Measurements from ENCODE around the gene UBE2Q1. TPM values are rescaled to one million over a fixed set of nuclear protein-coding genes. Genes with fewer than 3 reads are reported as not detected.

Gene UBE2Q1
- total and polyA plus RNA-seq, 5 experiments from 2014 or later = 10.5 to 114 (median 13.3) TPM

DNA sequence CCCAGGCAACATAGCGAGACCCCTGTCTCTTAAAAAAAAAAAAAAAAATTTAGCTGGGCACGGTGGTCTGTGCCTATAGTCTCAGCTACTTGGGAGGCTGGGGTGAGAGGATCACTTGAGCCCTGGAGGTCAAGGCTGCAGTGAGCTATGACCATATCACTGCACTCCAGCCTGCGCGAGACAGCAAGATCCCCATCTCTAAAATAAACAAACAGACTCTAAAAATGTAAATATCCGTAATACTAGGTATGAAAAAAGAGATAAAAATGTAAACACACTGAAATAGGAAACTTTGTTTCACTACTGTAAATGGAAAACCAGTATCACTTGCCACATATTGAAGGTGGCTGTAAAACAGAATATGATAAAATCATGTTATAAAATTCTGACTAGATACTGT is 32.3 kb upstream of the UBE2Q1 start:
- H3K4me1 Mint-ChIP-seq = peaks cover 0 to 9% (median 7%) of the 10 kb centered on the region in 4 donors
- ATAC-seq (no peak), DNase-seq (no peak)
- H3K27me3 Mint-ChIP-seq = no peaks in the 10 kb centered on the region
- peaks cover 5 to 95% (median 33%) of the 10 kb centered on the region in 3 donors for H3K36me3 Mint-ChIP-seq
- H3K4me3 Mint-ChIP-seq = no peak overlapping the region
- POLR2A ChIA-PET = no interaction called here
- peak overlapping the region in 1 of 10 donors; percentile 13 for H3K27ac Mint-ChIP-seq
- H3K9me3 Mint-ChIP-seq = no peaks in the 10 kb centered on the region

DNA sequence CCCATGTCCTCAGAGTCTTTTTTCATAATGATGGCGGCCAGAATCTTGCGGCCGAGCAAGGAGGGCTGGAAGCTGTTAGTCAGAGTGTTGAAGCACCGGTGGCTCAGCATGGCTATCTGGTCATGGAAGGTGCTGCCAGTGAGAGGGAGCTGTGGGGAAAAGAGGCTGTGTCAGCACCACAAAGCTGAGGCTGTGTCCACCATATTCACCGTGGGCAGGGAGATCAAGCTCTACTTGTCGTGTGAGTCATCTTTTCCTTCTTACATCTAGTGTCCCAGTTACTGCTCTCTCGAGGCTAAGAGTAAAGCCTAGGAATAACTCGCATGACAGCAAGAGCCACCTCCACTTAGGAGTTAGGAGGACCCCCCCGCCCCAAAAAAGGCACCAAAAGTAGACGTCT is 31.3 kb upstream of the UBE2Q1 start:
- DNase-seq = no peak
- no peaks in the 10 kb centered on the region for H3K9me3 Mint-ChIP-seq
- no peak for ATAC-seq
- H3K4me3 Mint-ChIP-seq = no peak overlapping the region
- H3K27me3 Mint-ChIP-seq = no peaks in the 10 kb centered on the region
- peak overlapping the region in 3 of 10 donors; percentile 40 to 47 (median 43) for H3K27ac Mint-ChIP-seq
- POLR2A ChIA-PET = interaction anchor here (0.6 to 0.8 kb wide), 2 partner anchors 25 to 175 kb away, joined by 3 to 5 read pairs; no protein-coding TSS in a partner anchor
- H3K36me3 Mint-ChIP-seq = peaks cover 12 to 99% (median 32%) of the 10 kb centered on the region in 3 donors
- peaks cover 0 to 12% (median 7%) of the 10 kb centered on the region in 4 donors for H3K4me1 Mint-ChIP-seq

DNA sequence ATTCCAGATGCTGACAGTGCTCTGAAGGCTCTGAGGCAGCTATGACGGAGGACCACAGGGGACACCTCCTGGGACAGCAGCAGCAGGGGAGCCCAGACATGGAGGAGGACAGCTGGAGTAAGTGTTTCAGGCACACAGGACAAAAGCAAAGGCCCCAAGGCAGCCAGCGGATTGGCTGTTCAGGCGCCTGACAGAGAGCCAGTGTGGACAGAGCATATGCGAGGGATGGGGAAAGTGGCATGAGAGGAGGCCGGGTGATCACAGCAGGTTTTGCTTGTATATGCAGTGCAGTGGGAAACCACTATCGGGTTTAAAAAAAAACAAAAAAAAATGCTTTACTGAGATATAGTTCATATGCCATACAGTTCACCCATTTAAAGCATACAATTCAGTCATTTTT is 28.2 kb upstream of the UBE2Q1 start:
- Mint-ChIP-seq H3K9me3 (no peaks in the 10 kb centered on the region), H3K27me3 (no peaks in the 10 kb centered on the region), H3K4me3 (no peak overlapping the region), H3K27ac (peak overlapping the region in 3 of 10 donors; percentile 14 to 43 (median 26)), H3K4me1 (peaks cover 0 to 5% (median 2%) of the 10 kb centered on the region in 4 donors), H3K36me3 (peaks cover 12 to 99% (median 30%) of the 10 kb centered on the region in 3 donors)
- peak in 1 of 10 donors; percentile 43 for DNase-seq
- ATAC-seq = no peak
- POLR2A ChIA-PET = no interaction called here

DNA sequence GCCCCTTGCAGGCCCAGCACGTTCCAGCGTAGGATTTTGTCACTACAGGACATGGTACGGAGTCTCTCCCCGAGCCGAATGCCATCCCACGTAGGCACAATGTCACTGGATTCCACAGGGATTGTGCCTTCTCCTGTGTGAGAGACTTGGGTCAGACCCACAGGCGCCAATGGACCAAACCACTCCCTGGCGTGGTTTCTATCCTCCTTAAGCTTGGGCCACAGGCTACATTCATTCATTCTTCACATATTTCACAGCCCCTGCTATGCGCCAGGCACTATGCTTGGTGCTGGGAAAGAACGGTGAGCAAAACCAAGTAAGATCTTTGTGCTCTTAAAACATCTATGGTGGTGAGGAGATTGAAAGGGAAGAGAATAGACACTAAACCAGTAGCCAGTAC is 27.8 kb upstream of the UBE2Q1 start:
- POLR2A ChIA-PET = no interaction called here
- peaks cover 0 to 4% (median 2%) of the 10 kb centered on the region in 4 donors for H3K4me1 Mint-ChIP-seq
- no peaks in the 10 kb centered on the region for H3K9me3 Mint-ChIP-seq
- H3K4me3 Mint-ChIP-seq = no peak overlapping the region
- peak overlapping the region in 3 of 10 donors; percentile 14 to 37 (median 26) for H3K27ac Mint-ChIP-seq
- ATAC-seq = no peak
- no peaks in the 10 kb centered on the region for H3K27me3 Mint-ChIP-seq
- peaks cover 12 to 100% (median 30%) of the 10 kb centered on the region in 3 donors for H3K36me3 Mint-ChIP-seq
- no peak for DNase-seq

DNA sequence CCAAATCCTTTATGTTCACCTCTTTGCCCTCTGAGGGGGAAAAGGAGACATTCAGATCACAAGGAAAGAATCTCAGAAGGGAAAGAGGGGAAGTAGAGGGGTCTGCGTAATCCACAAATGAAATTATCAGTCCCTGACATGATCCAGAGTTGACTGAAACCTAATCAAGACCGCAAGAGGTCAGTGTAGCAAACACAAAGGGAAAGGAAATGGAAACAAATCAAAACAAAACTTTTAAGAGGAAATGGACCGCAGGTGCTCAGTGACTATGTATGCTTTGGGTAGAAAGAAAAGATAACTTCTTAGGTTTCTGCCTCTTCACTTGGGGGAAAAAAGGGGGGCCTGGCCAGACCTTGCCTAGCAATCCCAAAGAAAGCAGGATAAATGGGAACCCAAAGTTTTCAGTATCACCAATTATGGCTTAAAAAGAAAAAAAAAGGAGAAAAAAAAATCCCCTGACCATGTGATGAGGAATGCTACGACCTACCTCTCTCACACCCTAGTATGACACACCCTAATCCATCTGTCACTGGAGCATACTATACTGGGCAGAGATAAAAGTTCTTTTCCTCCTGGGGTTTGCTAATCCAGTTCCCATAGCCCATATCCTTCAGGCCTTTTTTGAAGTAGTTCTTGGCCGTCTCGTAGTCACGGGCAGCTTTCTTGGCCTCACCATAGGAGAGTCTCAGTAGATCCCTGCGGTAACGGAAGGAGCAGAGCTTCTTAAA is 26.0 kb upstream of the UBE2Q1 start:
- POLR2A ChIA-PET = no interaction called here
- H3K9me3 Mint-ChIP-seq = no peaks in the 10 kb centered on the region
- peak overlapping the region in 4 of 10 donors; percentile 19 to 55 (median 40) for H3K27ac Mint-ChIP-seq
- no peaks in the 10 kb centered on the region for H3K27me3 Mint-ChIP-seq
- peaks cover 12 to 98% (median 21%) of the 10 kb centered on the region in 3 donors for H3K36me3 Mint-ChIP-seq
- no peak for ATAC-seq
- no peak for DNase-seq
- H3K4me1 Mint-ChIP-seq = peaks cover 0 to 4% (median 2%) of the 10 kb centered on the region in 4 donors
- no peak overlapping the region for H3K4me3 Mint-ChIP-seq

DNA sequence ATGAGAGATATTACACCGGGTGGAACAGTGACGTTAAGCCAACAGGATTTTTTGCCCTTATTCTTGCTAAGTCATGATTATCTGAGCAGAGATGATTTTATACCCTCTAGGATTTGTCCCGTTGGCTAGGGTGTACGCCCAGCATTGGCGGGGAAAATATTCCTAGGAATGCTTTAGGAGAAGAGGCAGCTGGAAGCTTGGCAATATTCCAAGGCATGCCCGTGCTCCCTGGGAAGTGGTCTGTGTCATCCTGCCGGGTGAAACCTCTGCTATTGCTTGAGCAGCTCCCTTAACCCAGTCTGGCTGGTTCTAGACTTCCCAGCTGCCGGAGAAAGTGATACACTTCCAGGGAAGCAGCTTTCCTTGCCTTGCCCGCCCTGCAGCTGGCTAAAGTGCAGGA is 25.3 kb upstream of the UBE2Q1 start:
- POLR2A ChIA-PET = no interaction called here
- Mint-ChIP-seq H3K4me1 (peaks cover 0 to 4% (median 3%) of the 10 kb centered on the region in 4 donors), H3K4me3 (no peak overlapping the region), H3K9me3 (no peaks in the 10 kb centered on the region), H3K27me3 (no peaks in the 10 kb centered on the region), H3K27ac (peak overlapping the region in 3 of 10 donors; percentile 5 to 42 (median 22)), H3K36me3 (peaks cover 12 to 98% (median 21%) of the 10 kb centered on the region in 3 donors)
- no peak for ATAC-seq
- DNase-seq = peak in 1 of 10 donors; percentile 24

DNA sequence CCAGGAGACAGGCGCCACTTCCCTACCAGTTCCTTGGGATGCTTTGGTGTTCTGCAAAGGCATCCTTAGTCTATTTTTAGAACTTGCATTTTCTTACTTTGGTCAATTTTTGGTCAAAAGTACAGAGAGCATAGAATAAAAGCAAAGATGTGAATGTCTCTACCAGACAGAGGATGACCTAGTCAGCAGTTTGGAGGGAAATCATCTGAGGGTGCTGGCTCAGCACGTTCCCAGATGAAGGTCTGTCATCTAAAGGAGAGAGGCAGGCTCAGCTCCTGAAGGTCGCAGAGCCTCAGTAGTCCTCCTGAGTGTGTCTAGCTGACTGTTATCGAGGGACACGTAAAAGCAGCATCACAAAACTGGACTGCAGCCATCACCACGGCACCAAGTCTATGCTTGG is 24.4 kb upstream of the UBE2Q1 start:
- Mint-ChIP-seq H3K9me3 (no peaks in the 10 kb centered on the region), H3K4me1 (peaks cover 0 to 6% (median 4%) of the 10 kb centered on the region in 4 donors), H3K27ac (no peak overlapping the region), H3K4me3 (no peak overlapping the region), H3K36me3 (peaks cover 12 to 93% (median 17%) of the 10 kb centered on the region in 3 donors), H3K27me3 (no peaks in the 10 kb centered on the region)
- ATAC-seq (no peak), DNase-seq (no peak)
- POLR2A ChIA-PET = interaction anchor here (0.5 kb wide), 1 partner anchor 169 kb away, joined by 3 read pairs; no protein-coding TSS in a partner anchor

DNA sequence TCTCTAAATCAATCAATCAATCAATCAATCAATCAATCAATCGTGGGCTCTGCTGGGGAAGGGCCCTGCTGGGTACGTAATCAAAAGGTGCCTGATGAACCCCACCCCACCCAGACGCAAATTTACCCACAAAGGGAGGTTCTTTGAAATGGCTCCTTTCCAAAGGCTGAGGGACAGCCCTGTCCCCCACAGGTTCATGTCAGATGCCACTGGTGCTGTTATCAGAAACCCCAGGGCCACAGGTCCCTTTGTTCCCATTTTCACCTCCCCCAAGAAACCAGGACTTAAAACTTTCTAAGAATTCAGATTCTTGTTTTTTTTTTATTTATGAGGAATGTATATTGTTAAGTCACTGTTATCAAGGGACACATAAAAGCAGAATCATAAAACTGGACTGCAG is 23.3 kb upstream of the UBE2Q1 start:
- POLR2A ChIA-PET = no interaction called here
- Mint-ChIP-seq H3K36me3 (peaks cover 12 to 82% (median 15%) of the 10 kb centered on the region in 3 donors), H3K27ac (no peak overlapping the region), H3K27me3 (no peaks in the 10 kb centered on the region), H3K4me1 (peaks cover 0 to 6% (median 2%) of the 10 kb centered on the region in 4 donors), H3K9me3 (no peaks in the 10 kb centered on the region), H3K4me3 (no peak overlapping the region)
- DNase-seq (no peak), ATAC-seq (no peak)

DNA sequence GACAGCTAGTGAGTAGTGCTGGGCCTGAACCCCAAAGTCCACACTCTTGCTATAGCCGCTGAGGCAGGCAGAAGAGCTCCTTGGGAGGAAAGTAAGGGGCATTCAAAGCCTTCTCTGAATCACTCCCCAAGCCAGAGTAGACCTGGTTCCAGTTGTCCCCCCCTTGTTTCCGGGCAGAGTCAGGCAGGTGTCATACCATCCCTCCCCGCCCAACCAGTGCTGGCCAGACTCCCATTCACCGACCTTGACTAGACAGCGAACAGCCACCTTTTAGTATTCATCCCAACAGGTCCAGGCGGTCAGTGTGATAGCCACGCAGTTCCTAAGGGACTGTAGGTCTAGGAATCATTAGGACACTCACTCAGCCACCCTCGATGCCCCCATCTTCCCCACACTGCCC is 20.9 kb upstream of the UBE2Q1 start:
- Mint-ChIP-seq H3K4me3 (no peak overlapping the region), H3K27me3 (no peaks in the 10 kb centered on the region), H3K4me1 (peaks cover 0 to 6% (median 3%) of the 10 kb centered on the region in 4 donors), H3K9me3 (no peaks in the 10 kb centered on the region), H3K36me3 (peaks cover 0 to 58% (median 4%) of the 10 kb centered on the region in 3 donors), H3K27ac (peak overlapping the region in 6 of 10 donors; percentile 25 to 66 (median 46))
- DNase-seq (peak in 1 of 10 donors; percentile 34), ATAC-seq (no peak)
- POLR2A ChIA-PET = no interaction called here

DNA sequence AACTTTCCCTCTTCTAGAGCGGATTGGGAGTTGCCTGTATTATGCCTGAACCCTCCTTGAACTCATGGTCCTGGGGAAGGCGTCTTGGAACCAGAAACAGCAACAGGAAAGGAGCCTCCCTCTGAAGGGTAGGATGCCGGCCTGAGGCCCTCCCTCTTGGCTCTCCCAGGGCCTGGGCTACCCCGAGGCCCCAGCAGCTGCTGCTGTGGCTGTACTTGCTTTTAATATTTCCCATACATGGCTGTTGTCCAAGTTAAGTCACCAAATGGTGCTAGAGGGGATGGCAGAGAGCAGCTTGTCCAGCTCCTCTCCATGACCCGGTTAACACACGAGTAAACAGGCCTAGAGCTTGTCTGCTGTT is 19.6 kb upstream of the UBE2Q1 start:
- H3K4me3 Mint-ChIP-seq = no peak overlapping the region
- H3K4me1 Mint-ChIP-seq = peaks cover 0 to 6% (median 3%) of the 10 kb centered on the region in 4 donors
- peaks cover 0 to 2% (median 0%) of the 10 kb centered on the region in 5 donors for H3K27me3 Mint-ChIP-seq
- ATAC-seq (peak in 1 of 2 donors; percentile 13), DNase-seq (no peak)
- POLR2A ChIA-PET = interaction anchor here (0.6 kb wide), 1 partner anchor 888 kb away, joined by 3 read pairs; no protein-coding TSS in a partner anchor
- H3K27ac Mint-ChIP-seq = peak overlapping the region in 4 of 10 donors; percentile 9 to 72 (median 52)
- no peaks in the 10 kb centered on the region for H3K9me3 Mint-ChIP-seq
- H3K36me3 Mint-ChIP-seq = peaks cover 0 to 45% (median 0%) of the 10 kb centered on the region in 3 donors

DNA sequence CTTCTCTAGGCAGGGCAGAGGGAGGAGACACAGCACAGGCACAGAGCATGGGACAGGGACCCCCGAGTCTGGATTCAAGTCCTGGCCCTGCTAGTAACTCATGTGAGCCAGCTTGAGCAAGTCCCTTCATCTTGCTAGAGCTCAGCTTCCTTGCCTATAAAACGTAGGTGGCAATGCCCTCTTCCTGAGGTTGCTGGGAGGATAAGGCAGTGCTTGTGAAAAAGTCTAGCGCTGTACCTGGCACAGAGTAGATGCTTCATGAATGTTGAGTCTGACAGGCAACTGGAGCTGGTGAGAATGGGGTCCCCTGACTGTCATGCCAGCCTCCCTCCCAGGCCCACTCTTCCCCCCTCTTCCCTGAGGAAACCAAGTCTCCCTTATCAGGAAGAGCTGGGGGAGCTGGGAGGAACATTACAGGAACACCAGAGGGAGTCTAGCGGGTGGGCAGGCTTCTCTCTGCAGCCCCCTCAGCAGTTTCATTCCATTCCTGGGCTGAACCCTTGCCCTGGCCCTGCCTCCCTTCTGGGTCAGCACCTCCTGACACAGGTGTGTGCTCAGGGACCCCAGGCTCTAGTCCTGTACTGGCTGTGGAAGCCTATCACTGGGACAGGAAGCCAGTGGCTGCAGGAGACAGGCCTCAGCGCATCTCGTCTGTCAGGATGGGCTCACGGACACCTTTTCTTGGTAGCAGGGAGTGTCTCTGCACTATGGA is 19.0 kb upstream of the UBE2Q1 start:
- Mint-ChIP-seq H3K4me3 (no peak overlapping the region), H3K36me3 (peaks cover 0 to 40% (median 0%) of the 10 kb centered on the region in 3 donors), H3K27ac (peak overlapping the region in 4 of 10 donors; percentile 9 to 56 (median 36)), H3K27me3 (peaks cover 0 to 2% (median 0%) of the 10 kb centered on the region in 5 donors), H3K4me1 (peaks cover 0 to 6% (median 3%) of the 10 kb centered on the region in 4 donors), H3K9me3 (no peaks in the 10 kb centered on the region)
- ATAC-seq = peak in 1 of 2 donors; percentile 29
- POLR2A ChIA-PET = interaction anchor here (2.0 kb wide), 1 partner anchor 10 kb away, joined by 6 read pairs; the partner anchor contains the start of gene CHRNB2
- no peak for DNase-seq

DNA sequence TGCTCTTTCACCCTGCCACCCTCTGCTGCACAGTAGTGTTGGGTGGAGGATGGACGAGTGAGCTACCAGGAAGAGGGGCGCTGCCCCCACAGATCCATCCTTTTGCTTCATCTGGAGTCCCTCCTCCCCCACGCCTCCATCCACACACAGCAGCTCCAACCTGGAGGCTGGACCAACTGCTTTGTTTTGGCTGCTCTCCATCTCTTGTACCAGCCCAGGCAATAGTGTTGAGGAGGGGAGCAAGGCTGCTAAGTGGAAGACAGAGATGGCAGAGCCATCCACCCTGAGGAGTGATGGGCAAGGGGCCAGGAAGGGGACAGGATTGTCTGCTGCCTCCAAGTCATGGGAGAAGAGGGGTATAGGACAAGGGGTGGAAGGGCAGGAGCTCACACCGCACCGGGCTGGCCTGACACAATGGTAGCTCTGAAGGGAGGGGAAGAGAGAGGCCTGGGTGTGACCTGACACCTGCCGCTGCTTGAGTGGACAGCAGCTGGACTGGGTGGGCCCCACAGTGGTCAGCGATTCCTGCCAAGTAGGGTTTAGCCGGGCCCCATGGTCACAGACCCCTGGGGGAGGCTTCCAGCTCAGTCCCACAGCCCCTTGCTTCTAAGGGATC is 17.6 kb upstream of the UBE2Q1 start:
- ATAC-seq (no peak), DNase-seq (no peak)
- POLR2A ChIA-PET = interaction anchor here (2.0 kb wide), 1 partner anchor 8 kb away, joined by 6 read pairs; the partner anchor contains the start of gene CHRNB2
- Mint-ChIP-seq H3K9me3 (no peaks in the 10 kb centered on the region), H3K36me3 (peaks cover 0 to 25% (median 0%) of the 10 kb centered on the region in 3 donors), H3K4me3 (no peak overlapping the region), H3K27ac (peak overlapping the region in 4 of 10 donors; percentile 20 to 81 (median 43)), H3K27me3 (peaks cover 0 to 6% (median 2%) of the 10 kb centered on the region in 5 donors), H3K4me1 (peaks cover 0 to 9% (median 5%) of the 10 kb centered on the region in 4 donors)

All from naive thymus-derived CD8-positive, alpha-beta T cell (primary cell).